SK-N-SH treated with all-trans-retinoic acid at 6 μM for 48 hours (cell line): ENCODE results near the gene CCDC152.

Experiments used
- CREB5 ChIP-seq: fragments of 250-450 bp; sonication (Bioruptor Pico); IDR thresholded peaks from 2 replicates; pipeline ENCODE4 v1.5.1; 2020; ENCODE audit warnings: low read depth, mild to moderate bottlenecking, moderate library complexity
- CSDC2 ChIP-seq: fragments of 250-450 bp; sonication (Bioruptor Pico); IDR thresholded peaks from 2 replicates; pipeline ENCODE4 v1.5.0; 2020; ENCODE audit warnings: mild to moderate bottlenecking, moderate library complexity
- PATZ1 ChIP-seq: fragments of 250-450 bp; sonication (Bioruptor Pico); IDR thresholded peaks from 2 replicates; pipeline ENCODE4 v1.8.0; 2020; ENCODE audit warnings: mild to moderate bottlenecking, moderate library complexity, borderline replicate concordance
- PPARA ChIP-seq: fragments of 250-450 bp; sonication (Bioruptor Pico); IDR thresholded peaks from 2 replicates; pipeline ENCODE4 v1.5.0; 2020; ENCODE audit warnings: mild to moderate bottlenecking, borderline replicate concordance
- RARB ChIP-seq: fragments of 250-450 bp; sonication (Bioruptor Pico); IDR thresholded peaks from 2 replicates; pipeline ENCODE4 v1.8.0; 2021; ENCODE audit warnings: mild to moderate bottlenecking, moderate library complexity
- SNAI2 ChIP-seq: fragments of 250-450 bp; sonication (Bioruptor Pico); IDR thresholded peaks from 2 replicates; pipeline ENCODE4 v1.5.0; 2020; ENCODE audit warnings: mild to moderate bottlenecking, moderate library complexity
- ZFP30 ChIP-seq: fragments of 450-650 bp; formaldehyde crosslinking; IDR thresholded peaks from 2 replicates; pipeline ENCODE4 v1.5.0; 2022; ENCODE audit warnings: mild to moderate bottlenecking, moderate library complexity
- TF ChIP-seq, protein P1 (sequence below): fragments of 250-450 bp; sonication (Bioruptor Pico); IDR thresholded peaks from 2 replicates; pipeline ENCODE4 v1.5.1; 2021; ENCODE audit warnings: mild to moderate bottlenecking, moderate library complexity

DNA sequence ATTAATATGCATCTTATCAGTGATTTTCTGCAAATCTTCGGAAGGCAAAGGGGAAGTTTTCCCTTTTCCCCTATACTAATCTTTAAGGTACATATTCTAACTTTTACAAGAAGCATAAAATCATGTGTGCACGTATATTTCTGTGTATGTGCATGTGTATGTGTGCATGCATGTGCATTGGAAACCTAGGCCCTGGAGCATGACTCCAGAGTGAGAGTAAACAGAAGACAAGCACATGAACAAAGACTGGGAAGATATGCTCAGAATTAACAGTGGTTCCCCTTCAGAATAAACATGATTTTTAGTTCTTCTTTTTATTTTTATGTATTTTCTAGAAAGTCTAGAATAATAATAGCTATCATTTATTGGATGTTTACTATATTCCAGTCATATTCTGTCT lies 65.9 kb downstream of the CCDC152 start:
- TF ChIP-seq RARB, result no peak
- TF ChIP-seq PPARA (CRISPR knock-in tag), result no peak
- TF ChIP-seq CREB5 (CRISPR knock-in tag), result no peak
- no peak for TF ChIP-seq ZFP30 (CRISPR knock-in tag)
- TF ChIP-seq SNAI2 (CRISPR knock-in tag), result no peak
- TF ChIP-seq CSDC2 (CRISPR knock-in tag), result no peak
- TF ChIP-seq PATZ1 (CRISPR knock-in tag), result no peak
- TF ChIP-seq, protein P1, sequence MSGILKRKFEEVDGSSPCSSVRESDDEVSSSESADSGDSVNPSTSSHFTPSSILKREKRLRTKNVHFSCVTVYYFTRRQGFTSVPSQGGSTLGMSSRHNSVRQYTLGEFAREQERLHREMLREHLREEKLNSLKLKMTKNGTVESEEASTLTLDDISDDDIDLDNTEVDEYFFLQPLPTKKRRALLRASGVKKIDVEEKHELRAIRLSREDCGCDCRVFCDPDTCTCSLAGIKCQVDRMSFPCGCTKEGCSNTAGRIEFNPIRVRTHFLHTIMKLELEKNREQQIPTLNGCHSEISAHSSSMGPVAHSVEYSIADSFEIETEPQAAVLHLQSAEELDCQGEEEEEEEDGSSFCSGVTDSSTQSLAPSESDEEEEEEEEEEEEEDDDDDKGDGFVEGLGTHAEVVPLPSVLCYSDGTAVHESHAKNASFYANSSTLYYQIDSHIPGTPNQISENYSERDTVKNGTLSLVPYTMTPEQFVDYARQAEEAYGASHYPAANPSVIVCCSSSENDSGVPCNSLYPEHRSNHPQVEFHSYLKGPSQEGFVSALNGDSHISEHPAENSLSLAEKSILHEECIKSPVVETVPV (CRISPR knock-in tag), result no peak
